Adrenal gland (tissue), 5 donors: Measurements from ENCODE around the gene AKAP5.

Source experiments
- CTCF ChIP-seq, 6 experiments: fragments of 450-650 bp in 4 of 6; fragments of 200-600 bp in 2 of 6; sonication (generic) in 1 of 6; IDR thresholded peaks; 1 replicate in 5 of 6; 2 replicates in 1 of 6; pipeline versions ENCODE4 v1.5.1 to v1.8.0; 2016 to 2021; ENCODE audit warnings: antibody characterized with exemption in 6 of 6, mild to moderate bottlenecking in 2 of 6, moderate library complexity in 1 of 6
- POLR2A ChIP-seq, 2 donors: fragments of 450-650 bp; IDR thresholded peaks; one replicate each; pipeline ENCODE4 v1.6.1; 2017; ENCODE audit warnings: antibody characterized with exemption in 2 of 2, mild to moderate bottlenecking in 2 of 2, moderate library complexity in 1 of 2
- donor health status: DM: no; HTN: no; CAD: no.

DNA sequence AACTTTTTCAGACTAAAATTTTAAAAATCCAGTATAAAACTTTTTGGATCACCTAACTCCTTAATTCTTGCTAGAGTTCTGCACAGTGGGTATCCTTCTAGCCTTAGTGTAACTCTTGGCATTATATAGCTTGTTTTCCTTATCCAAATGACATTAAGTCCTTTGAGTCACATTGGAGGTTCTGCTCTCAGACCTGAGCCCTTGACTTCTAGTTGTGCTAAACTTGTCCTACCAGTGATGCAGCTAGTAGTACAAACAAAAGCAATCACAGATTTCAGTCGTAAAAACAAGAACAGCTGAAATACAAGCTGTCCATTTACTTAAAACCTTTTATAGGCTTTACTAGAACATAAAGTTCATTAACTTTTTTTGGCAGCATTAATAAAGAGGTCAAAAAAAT lies 49.8 kb downstream of the AKAP5 start:
- no peak for TF ChIP-seq CTCF (IDR thresholded peaks at IDR 0.05)
- TF ChIP-seq POLR2A (IDR thresholded peaks at IDR 0.05): no peak
